ENCODE data around the gene DDTL.
"Not testable (repeated sequence)": the region's sequence is repeated elsewhere in the genome, so short reads cannot be mapped to it uniquely, and the experiment has no call there.

Gene DDTL

DNA sequence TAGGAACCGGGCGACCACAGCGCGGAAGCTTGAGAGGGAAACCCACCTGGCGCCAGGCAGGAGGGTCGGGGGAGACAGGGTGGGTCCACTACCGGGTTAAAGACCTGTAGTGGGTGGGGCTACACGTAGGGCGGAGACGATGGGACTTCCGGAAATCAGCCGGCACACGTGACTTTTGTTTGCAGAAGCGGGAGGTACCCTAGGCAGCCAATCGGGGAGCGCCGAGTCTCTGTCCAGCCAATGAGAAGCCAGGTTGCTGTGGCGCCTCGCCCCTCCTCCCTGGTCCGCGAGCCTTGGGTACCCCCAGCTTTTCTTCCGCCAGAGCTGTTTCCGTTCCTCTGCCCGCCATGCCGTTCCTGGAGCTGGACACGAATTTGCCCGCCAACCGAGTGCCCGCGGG is at the start of gene DDTL:
Gene DDTL (plus strand): TSS at position 321 of the 400 bp plus-strand sequence. CDS start 27 bp downstream, at position 348.
- not testable (repeated sequence) for DNase-seq

DNA sequence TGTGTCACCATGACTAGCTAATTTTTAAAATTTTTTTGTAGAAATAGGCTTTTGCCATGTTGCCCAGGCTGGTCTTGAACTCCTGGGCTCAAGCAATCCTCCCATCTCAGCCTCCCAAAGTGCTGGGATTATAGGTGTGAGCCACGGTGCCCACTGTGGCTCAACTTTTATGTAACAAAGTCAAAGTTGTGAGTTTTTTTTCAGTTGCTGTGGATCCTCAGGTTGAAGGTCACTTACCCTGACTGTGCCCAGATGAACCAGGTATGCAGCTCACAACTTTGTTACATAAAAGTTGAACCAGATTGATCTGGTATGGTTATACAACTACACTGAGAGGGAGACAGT is 46.4 kb upstream of the DDTL start:
- DNase-seq = not testable (repeated sequence)

- not testable (repeated sequence) for DNase-seq
Measured at GRCh38 chr22:23921586-23922201, 45.0 kb upstream of the DDTL start.

GRCh38 chr22:23922921-23923320 is 43.8 kb upstream of the DDTL start:
- DNase-seq = no peak

- no peak for DNase-seq
Measured at GRCh38 chr22:23925020-23925606, 41.6 kb upstream of the DDTL start.

GRCh38 chr22:23926561-23926960 is 40.1 kb upstream of the DDTL start:
- DNase-seq = no peak

DNA sequence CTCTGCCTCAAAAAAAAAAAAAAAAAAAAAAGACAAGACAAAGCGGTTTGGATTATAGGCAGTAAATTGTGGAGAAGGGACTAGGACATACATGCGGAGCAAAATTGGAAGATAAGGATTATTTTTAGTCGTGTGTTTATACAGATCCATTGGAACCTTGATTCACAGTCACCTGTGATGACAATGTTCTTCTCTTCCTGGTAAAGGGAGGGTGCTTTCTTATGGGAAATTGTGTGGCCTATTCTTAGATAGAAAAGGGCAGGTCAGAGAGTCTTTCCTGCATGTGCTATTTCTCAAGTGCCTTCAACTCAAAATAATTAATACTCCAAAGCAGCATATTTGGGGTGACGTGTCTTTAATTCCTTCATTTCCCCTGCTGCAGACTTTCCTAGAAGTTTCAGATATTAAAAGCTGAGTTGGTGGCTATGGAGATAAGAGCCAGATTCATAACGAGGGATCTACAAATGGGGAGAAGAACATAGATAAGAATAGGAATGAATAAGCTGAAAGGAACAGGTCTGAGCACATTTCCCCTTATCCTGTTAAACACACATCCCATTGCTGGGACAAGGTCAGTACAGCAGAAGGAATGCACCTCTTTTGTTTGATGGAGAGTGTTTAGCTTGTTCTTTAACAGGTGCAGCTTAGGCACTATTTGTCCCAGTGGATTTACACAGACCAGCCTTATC is 28.2 kb upstream of the DDTL start:
- no peak for DNase-seq

DNA sequence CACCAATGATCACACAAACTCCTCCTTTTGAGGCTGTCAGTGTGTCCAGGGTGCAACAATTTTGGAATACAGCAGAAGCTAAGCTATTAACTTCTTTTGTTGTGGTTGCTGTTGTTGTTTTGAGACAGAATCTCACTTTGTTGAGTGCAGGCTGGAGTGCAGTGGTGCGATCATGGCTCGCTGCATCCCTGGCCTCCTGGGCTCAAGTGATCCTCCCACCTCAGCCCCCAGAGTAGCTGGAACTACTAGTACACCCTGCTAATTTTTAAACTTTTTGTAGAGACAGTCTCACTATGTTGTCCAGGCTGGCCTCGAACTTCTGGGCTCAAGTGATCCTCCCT is 27.7 kb upstream of the DDTL start:
- no peak for DNase-seq

- not testable (repeated sequence) for DNase-seq
Measured at GRCh38 chr22:23940166-23940565, 26.5 kb upstream of the DDTL start.

DNA sequence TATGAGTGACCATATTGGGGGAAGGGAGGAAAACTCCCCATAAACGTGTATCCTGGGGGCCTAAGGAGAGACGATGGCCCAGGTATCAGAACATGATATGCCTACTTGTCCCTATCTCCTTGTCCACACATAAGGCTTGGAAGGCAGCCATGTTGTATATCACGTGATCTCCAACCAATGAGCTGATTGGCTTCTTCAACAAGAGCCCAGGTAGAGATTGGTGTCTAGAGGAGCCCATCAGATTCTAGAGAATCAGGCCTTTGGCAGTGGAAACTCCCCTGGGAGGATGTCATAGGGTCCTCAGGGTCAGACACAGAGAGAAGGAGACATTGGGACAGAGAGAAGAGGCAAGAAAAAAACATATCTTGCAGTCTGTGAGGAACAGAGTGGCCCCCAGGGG is 19.3 kb upstream of the DDTL start:
- DNase-seq = not testable (repeated sequence)

GRCh38 chr22:23949764-23950163 is 16.9 kb upstream of the DDTL start:
- not testable (repeated sequence) for DNase-seq

GRCh38 chr22:23951383-23951782 is 15.3 kb upstream of the DDTL start:
- not testable (repeated sequence) for DNase-seq

DNA sequence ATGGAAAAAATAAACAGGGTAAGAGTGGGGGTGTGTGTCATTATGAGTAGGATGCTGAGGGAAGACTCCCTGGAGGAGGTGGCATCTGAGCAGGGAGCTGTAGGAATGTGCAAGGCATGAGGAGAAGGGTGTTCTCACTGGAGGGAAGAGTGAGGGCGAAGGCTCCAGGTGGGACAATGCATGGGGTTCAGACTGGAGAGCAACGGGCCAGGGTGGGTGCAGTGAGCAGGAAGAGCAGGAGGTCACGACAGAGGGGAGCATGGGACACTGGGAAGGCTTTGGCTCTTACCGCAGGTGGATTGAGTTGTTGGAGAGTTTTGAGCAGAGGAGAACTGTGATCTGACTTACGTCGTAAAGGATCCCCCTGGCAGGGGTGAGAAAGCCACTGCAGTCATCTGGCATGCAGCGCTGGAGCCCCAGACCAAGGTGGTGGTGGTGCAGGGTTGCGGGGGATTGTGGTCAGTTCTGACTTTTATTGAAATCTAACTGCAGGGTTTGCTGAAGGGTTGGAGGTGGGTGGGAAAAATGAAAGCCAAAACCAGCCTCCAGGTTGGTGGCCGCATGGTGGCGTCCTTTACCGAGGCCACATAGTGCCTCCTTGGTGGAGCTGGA is 13.8 kb upstream of the DDTL start:
- DNase-seq = not testable (repeated sequence)

DNA sequence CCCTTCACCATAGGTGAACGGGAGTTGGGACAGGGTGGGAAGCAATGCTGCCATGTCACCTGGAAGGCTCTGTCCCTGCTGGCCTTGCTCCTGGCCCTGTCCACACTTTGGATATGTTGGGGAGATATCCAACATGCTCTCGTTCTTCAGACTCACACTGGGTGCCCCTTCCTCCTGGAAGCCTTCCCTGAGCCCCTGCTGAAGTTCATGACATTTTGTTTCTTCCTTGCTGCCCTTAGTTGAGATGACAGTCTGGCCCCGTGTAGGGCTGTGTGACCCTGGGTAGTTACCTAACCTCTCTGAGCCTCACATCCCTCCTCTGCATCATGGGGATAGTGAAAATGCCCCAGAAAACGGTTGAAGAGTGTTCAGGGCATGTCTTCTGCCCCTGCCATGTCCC is 13.2 kb upstream of the DDTL start:
- not testable (repeated sequence) for DNase-seq

GRCh38 chr22:23954193-23954990 is 12.3 kb upstream of the DDTL start:
- DNase-seq = not testable (repeated sequence)

DNA sequence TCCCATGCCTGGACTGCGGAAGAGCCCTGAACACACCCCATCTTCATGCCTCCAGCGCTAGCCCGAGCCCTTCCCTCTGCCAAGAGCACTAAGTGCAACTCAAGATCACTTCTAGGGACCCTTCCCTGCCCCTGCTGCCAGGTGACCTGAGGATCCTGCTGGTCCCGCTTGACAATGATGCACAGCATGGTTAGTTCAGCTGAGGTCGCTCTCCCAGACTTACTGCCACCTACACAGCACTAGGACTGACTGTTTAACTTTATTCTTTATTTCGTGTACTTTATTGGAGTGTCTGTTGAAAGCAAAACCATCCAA is 11.7 kb upstream of the DDTL start:
- DNase-seq = not testable (repeated sequence)

- DNase-seq = not testable (repeated sequence)
Measured at GRCh38 chr22:23955886-23956285, 10.8 kb upstream of the DDTL start.

DNA sequence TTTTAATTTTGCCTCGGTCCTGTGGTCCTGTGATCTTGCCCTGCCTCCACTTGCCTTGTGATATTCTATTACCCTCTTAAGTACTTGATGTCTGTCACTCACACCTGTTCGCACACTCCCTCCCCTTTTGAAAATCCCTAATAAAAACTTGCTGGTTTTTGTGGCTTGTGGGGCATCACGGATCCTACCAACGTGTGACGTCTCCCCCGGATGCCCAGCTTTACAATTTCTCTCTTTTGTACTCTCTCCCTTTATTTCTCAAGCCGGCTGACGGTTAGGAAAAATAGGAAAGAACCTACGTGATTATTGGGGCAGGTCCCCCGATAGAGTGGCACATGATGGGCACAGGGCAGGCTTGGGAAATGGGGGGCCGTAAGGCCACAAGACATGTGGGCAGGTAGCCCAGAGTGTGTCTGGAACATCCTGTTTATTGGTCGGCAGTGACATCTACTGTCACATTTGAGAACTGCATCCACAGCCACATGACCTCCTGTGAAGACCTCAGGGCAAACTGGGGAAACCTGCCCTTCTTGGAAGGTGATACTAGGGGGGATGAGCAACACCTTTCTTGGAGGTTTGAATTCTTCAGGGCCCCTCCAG is 10.3 kb upstream of the DDTL start:
- peak; percentile 78 for DNase-seq

GRCh38 chr22:23961084-23961771 is 5.5 kb upstream of the DDTL start, which contains the start of gene GSTT2B:
TSS of gene GSTT2B (minus strand) at chr22:23961195. CDS start at chr22:23961131, 64 bp downstream.
- not testable (repeated sequence) for DNase-seq

GRCh38 chr22:23966094-23966493 is 594 bp upstream of the DDTL start:
- DNase-seq = not testable (repeated sequence)

DNA sequence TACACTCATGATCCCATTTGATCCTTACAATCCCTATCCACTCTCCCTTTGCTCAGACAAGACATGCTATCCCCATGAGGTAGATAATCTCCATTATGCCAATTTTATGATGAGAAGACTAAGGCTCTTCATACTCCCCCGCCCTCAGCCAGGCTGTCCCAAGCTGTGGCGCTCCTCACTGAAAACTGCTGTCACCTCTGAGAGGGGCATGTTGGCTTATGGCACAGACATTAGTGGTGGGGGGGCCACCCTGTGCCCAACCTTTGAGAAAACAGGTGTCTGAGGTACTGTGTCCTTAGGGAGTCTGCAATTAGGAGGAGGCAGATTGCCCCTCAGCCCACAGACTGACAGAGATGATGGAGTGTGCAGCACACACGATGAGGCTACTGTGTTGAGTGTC is 2.4 kb downstream of the DDTL start:
- no peak for DNase-seq

- no peak for DNase-seq
Measured at GRCh38 chr22:23970201-23970641, 3.5 kb downstream of the DDTL start.
